HG03039 (cell line): ENCODE measurements around the gene CEP126.
"Not testable (repeated sequence)": the region's sequence is repeated elsewhere in the genome, so short reads cannot be mapped to it uniquely, and the experiment has no call there.

ENCODE experiments used
- ATAC-seq: cut with Tn5 transposase; IDR thresholded peaks from one replicate; pipeline ENCODE4 v1.9.1; 2021; ENCODE audit warnings: mild to moderate bottlenecking, moderate library complexity; ENCODE audit not compliant: unreplicated experiment

CEP126 gene

GRCh38 chr11:101923554-101923953 lies 8.7 kb downstream of the CEP126 start:
- ATAC-seq, result no peak

- ATAC-seq, result no peak
These were observed 14.6 kb downstream of the CEP126 start for GRCh38 chr11:101929294-101929915.

- no peak for ATAC-seq
These were observed 16.9 kb downstream of the CEP126 start for GRCh38 chr11:101931692-101932091.

- no peak for ATAC-seq
These were observed 26.2 kb downstream of the CEP126 start for GRCh38 chr11:101940901-101941520.

- ATAC-seq, result no peak
These were observed 30.1 kb downstream of the CEP126 start for GRCh38 chr11:101944923-101945322.

GRCh38 chr11:101945448-101945847 lies 30.6 kb downstream of the CEP126 start:
- ATAC-seq, result no peak

- ATAC-seq, result no peak
These were observed 34.9 kb downstream of the CEP126 start for GRCh38 chr11:101949680-101950220.

- no peak for ATAC-seq
These were observed 40.5 kb downstream of the CEP126 start for GRCh38 chr11:101955278-101955677.

GRCh38 chr11:101955701-101956100 lies 40.9 kb downstream of the CEP126 start:
- ATAC-seq, result no peak

GRCh38 chr11:101960231-101960630 lies 45.4 kb downstream of the CEP126 start:
- no peak for ATAC-seq

GRCh38 chr11:101964200-101964599 lies 49.4 kb downstream of the CEP126 start:
- ATAC-seq, result not testable (repeated sequence)

- no peak for ATAC-seq
These were observed 59.4 kb downstream of the CEP126 start for GRCh38 chr11:101974255-101974654.

GRCh38 chr11:101974771-101975170 lies 60.0 kb downstream of the CEP126 start:
- ATAC-seq, result no peak

GRCh38 chr11:101975734-101976133 lies 60.9 kb downstream of the CEP126 start:
- no peak for ATAC-seq

- no peak for ATAC-seq
These were observed 72.6 kb downstream of the CEP126 start for GRCh38 chr11:101987370-101987769.

- ATAC-seq, result no peak
These were observed 78.4 kb downstream of the CEP126 start for GRCh38 chr11:101993172-101993571.

- ATAC-seq, result not testable (repeated sequence)
These were observed 79.3 kb downstream of the CEP126 start for GRCh38 chr11:101994052-101994469.

GRCh38 chr11:101996111-101996510 lies 81.3 kb downstream of the CEP126 start:
- no peak for ATAC-seq

- no peak for ATAC-seq
These were observed 87.0 kb downstream of the CEP126 start for GRCh38 chr11:102001657-102002338.

GRCh38 chr11:102004220-102004619 lies 89.4 kb downstream of the CEP126 start:
- no peak for ATAC-seq

GRCh38 chr11:102005306-102005705 lies 90.5 kb downstream of the CEP126 start:
- no peak for ATAC-seq
